SW480 (cell line): ENCODE data around the gene CST7.

Experiments used
- DNase-seq: peaks from one replicate; pipeline ENCODE4 v3.0.0-alpha.2; 2016; ENCODE audit warnings: low spot score

CST7 gene

GRCh38 chr20:24964506-24964840 lies 15.4 kb downstream of the CST7 start:
- DNase-seq = no peak

GRCh38 chr20:24965065-24965919 lies 16.2 kb downstream of the CST7 start:
- DNase-seq = no peak

- no peak for DNase-seq
Measured at GRCh38 chr20:24966317-24967012, 17.4 kb downstream of the CST7 start.

DNA sequence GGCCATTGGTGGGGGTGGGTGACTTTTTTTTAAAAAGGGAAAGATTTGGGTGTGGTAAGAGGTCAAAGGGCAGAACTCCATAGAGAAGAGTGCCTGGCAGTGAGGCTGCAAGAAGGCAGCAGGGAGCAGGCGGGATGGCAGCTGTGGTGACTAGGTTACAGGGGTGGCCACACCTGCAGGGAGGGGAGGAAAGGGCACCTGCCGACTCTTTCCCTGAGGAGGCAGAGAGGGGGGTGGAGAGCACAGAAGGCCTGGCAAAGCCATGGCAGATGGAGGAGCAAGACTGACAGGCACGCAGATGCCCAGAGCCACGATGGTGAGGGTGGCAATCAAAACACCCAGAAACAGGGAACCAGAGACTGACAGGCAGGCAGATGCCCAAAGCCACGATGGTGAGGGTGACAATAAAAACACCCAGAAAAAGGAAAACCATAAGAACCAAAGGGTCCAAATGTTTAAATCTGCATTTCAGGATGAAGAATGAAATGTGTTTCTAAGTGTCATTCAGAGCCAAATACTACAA lies 19.3 kb downstream of the CST7 start:
- no peak for DNase-seq

DNA sequence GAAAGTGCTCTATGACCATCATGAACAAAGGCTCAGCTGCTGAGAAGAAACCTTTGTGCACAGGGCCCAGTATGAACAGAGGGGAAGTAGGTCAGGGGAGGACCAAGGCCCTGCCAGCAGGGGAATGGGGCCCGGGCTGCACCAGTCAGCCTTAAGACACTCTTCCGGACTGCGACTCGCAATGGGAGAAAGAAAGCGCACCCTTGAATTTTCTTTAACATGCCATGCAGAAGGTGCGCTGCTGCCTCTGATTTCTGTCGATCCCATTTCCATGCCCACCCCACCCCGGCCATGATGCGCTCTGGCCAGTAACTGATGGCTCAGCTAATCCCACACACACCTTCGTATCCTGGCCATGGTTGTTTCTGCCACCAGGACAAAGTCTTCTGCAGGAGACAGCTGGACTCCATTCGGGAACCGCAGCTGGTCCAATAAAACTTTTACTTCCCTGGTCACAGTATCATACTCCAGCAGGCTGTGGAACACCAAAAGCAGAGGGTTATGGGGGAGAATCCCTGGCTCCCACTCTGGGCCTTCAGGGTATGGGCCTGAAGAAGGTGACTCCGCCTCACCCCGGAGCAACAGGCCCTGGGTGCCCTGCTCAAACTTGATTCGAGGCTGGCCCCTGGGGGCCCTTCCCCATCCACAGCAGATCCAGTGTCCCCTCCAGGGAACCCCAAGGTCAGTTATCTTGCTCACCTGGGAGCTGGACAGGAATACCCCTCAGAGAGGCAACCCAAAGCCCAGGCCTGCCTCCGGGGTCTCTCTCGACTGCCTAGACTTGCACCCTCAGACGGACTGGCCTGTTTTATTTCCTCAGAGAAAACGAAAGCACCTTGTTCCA lies 20.3 kb downstream of the CST7 start:
- DNase-seq = no peak

DNA sequence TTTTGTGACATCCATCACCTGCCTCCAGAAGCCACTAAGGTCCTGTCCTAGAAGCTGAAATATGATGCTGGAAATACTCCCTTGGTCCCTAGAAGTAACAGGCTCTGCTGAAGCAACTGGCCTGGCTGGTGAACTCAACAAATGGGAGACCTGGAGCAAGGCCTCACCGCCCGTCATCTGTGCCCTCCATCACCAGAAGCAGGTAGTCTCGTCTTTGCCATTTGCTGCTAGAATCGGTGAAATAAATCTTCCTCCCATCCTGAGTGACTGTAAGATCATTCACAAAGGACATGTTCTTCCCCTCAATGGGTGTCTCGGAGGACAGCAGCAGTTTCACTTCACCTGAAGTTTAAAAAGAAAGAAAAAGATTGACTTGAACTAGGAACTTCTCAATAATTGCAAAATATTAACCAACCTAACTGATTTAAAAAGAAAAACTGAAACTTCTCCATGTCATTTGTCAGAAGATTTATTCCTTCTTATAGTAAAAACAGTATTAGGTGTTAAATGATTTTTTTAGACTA lies 21.0 kb downstream of the CST7 start:
- no peak for DNase-seq

DNA sequence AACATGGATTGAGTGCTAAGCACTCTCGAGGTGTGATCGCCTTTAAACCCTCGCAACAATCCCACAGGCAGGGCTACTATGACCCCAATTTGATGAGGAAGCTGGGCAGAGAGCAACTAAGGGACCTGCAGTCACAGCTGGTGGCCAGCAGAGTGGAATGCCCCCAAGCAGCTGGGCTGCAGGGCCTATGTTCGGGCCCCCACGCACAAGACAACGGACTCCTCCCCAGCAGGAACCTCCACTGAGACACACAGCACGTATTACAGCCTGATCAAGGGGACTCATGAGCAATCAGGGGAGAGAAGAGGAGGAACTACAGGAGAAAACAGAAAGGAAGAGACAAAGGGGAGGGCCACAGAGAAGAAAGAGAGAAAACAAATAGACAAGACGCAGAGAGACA lies 21.7 kb downstream of the CST7 start:
- DNase-seq = no peak

- DNase-seq = no peak
Measured at GRCh38 chr20:24971376-24972101, 22.5 kb downstream of the CST7 start.

DNA sequence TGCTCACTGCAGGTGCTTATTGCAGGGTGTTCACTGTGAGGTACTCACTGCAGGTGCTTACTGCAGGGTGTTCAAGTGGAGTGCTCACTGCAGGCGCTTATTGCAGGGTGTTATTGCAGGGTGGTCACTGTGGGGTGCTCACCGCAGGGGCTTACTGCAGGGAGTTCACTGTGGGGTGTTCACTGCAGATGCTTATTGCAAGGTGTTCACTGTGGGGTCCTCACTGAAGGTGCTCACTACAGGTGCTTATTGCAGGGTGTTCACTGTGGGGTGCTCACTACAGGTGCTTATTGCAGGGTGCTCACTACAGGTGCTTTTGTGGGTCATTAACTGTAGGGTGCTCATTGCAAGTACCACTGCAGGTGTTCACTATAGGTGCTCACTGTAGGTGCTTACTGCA lies 23.3 kb downstream of the CST7 start:
- DNase-seq = no peak

DNA sequence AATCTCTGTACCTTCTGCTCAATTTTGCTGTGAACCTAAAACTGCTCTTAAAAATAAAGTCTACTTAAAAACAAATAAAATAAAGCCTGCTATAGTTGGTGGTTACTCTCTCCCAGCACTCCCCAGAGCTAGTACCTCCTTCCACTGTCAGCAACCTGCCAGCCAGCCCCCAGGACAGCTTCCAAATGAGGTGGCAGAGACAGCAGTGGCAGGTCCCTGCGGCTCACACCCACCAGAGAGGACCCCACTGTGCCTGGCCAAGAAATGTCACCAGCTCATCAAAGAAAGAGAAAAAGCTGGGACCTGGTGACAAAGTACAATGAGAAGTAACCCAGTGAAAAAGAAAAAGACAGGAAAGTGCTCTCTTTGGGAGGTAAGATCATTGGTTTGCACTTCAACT lies 28.3 kb downstream of the CST7 start:
- no peak for DNase-seq

DNA sequence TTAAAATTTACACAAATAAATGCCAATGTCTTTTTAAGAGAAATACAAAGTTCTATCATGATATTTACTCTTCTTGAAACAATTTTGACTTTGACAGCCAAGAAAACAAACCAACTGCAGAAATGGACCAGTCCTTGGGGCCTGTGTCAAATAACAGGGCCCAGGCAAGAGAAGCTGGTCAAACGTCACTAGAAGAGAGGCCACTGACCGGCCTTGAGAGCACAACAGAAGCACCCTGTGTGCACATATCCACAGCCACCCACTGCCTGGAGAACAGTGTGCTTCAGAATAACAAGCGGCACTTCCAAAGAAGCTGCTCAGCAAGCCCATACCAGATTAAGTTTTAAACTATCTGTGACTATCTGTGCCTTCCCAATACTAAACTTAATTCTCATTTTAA lies 28.7 kb downstream of the CST7 start:
- DNase-seq = no peak

GRCh38 chr20:24978513-24978912 lies 29.4 kb downstream of the CST7 start:
- DNase-seq = no peak

GRCh38 chr20:24979036-24979960 lies 30.2 kb downstream of the CST7 start:
- no peak for DNase-seq

DNA sequence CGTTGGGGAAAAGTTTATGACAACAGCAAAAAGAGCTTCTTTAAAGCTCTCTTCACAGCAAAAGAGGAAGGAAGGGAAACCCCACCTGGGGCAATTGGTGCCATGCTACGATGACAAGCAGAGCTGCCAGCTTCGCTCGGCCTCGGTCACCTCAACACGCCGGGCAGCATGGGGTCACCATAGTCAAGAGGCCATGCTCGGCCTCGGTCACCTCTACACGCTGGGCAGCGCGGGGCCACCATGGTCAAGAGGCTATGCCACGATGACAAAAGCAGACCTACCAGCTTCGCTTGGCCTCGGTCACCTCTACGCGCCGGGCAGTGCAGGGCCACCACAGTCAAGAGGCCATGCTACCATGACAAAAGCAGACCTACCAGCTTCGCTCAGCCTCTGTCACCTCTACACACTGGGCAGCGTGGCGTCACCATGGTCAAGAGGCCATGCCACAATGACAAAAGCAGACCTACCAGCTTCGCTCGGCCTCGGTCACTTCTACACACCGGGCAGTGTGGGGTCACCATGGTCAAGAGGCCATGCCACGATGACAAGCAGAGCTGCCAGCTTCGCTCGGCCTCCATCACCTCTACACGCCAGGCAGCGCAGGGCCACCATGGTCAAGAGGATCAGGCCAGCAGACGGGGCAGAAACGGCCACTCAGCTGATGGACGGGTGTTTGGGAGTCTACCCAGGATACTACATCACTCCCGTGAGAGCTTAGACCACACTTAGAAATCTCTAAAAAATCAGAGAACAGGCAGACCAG lies 31.4 kb downstream of the CST7 start:
- DNase-seq = no peak

- no peak for DNase-seq
Measured at GRCh38 chr20:24981282-24981681, 32.2 kb downstream of the CST7 start.

- no peak for DNase-seq
Measured at GRCh38 chr20:24981790-24982189, 32.7 kb downstream of the CST7 start.

DNA sequence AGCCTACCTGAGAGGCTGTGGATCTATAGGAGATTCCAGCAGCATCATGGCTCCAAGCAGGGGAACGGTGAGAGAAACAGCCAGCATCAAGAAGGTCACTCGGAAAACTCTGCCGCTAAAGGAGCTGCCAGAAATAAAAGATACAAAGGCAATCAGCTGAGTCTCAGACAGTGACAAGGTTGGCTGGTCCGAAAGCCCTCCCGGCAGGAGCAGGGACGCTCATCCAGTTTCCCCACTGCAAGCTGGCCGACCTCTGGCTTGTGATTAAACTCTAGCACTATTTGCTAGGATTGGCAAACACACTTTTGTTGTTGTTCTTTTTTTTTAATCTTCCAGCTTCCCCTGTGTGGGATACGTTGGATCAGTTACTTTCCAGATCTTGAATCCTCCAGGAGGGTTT lies 34.8 kb downstream of the CST7 start:
- DNase-seq = no peak

GRCh38 chr20:24984961-24985640 lies 36.0 kb downstream of the CST7 start:
- no peak for DNase-seq

GRCh38 chr20:24985802-24986201 lies 36.7 kb downstream of the CST7 start:
- DNase-seq = no peak
